DND-41 (cell line): ENCODE results near the gene PPM1F.
"Not testable (repeated sequence)": the region's sequence is repeated elsewhere in the genome, so short reads cannot be mapped to it uniquely, and the experiment has no call there.

ENCODE experiments used
- ATAC-seq: fragments of 200-7000 bp; cut with Tn5 transposase; 3 replicates; pipeline ENCODE4 v1.9.1; 2021; ENCODE audit warnings: low read depth; ENCODE audit not compliant: insufficient read depth
- DNase-seq: peaks from one replicate; pipeline ENCODE4 v3.0.0-alpha.2; 2020
- H2AFZ ChIP-seq: 2 replicates; pipeline ENCODE4 v1.6.0; 2012; ENCODE audit warnings: low read depth, low read length
- H3K27ac ChIP-seq: 2 replicates; pipeline ENCODE4 v1.5.1; 2012; ENCODE audit warnings: low read length, inconsistent platforms
- H3K27me3 ChIP-seq: fragments of 200-600 bp; sonication (generic); 2 replicates; pipeline ENCODE4 v1.6.0; 2012; ENCODE audit warnings: low read length, mild to moderate bottlenecking, inconsistent platforms; ENCODE audit not compliant: insufficient read depth, poor library complexity
- H3K36me3 ChIP-seq: 2 replicates; pipeline ENCODE4 v1.5.1; 2012; ENCODE audit warnings: low read length, inconsistent platforms; ENCODE audit not compliant: insufficient read depth
- H3K4me1 ChIP-seq: 2 replicates; pipeline ENCODE4 v1.5.1; 2012; ENCODE audit warnings: mild to moderate bottlenecking, low read length; ENCODE audit not compliant: insufficient read depth
- H3K4me2 ChIP-seq: 2 replicates; pipeline ENCODE4 v1.6.0; 2012; ENCODE audit warnings: mild to moderate bottlenecking, moderate library complexity, low read length, inconsistent platforms; ENCODE audit not compliant: insufficient read depth
- H3K4me3 ChIP-seq, 2 experiments: fragments of 200-600 bp in 1 of 2; shearing (Covaris generic) in 1 of 2; 2 replicates each; pipeline ENCODE4 v1.5.1; 2012 to 2016; ENCODE audit warnings: inconsistent platforms in 2 of 2, low read length in 2 of 2, mild to moderate bottlenecking in 2 of 2, low read depth in 1 of 2, moderate library complexity in 1 of 2
- H3K79me2 ChIP-seq: 2 replicates; pipeline ENCODE4 v1.6.0; 2012; ENCODE audit warnings: low read length, inconsistent platforms; ENCODE audit not compliant: insufficient read depth
- H3K9ac ChIP-seq: 2 replicates; pipeline ENCODE4 v1.6.0; 2012; ENCODE audit warnings: low read depth, mild to moderate bottlenecking, inconsistent platforms, low read length, moderate library complexity
- H3K9me3 ChIP-seq: 2 replicates; pipeline ENCODE4 v1.5.1; 2012; ENCODE audit warnings: low read length, moderate library complexity, mild to moderate bottlenecking, inconsistent platforms; ENCODE audit not compliant: insufficient read depth, severe bottlenecking
- H4K20me1 ChIP-seq: 2 replicates; pipeline ENCODE4 v1.6.0; 2012; ENCODE audit warnings: low read length; ENCODE audit not compliant: insufficient read depth
- EZH2 ChIP-seq: IDR thresholded peaks from 3 replicates; pipeline ENCODE4 v1.6.1; 2012; ENCODE audit warnings: borderline replicate concordance, low read depth, mild to moderate bottlenecking, moderate library complexity, low read length, inconsistent platforms; ENCODE audit not compliant: severe bottlenecking
- TF ChIP-seq, protein P1 (sequence below): IDR thresholded peaks from 2 replicates; pipeline ENCODE4 v1.5.1; 2012; ENCODE audit warnings: borderline replicate concordance, low read length, moderate library complexity, mild to moderate bottlenecking; ENCODE audit not compliant: poor library complexity, severe bottlenecking; ENCODE audit errors: extremely low read depth

Gene PPM1F

DNA sequence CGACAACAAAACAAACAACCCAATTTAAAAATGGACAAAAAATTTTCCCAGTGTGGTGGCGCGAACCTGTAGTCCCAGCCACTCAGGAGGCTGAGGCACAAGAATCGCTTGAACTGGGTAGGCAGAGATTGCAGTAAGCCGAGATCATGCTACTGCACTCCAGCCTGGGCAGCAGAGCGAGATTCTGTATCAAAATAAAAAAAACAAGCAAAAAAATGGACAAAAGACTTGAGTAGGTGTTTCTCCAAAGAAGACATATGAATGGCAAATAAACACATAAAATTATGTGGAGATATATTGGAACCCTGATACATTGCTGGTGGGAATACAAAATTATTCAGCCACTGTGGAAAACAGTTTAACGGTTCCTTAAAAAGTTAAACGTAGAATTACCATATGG lies 57.8 kb downstream of the PPM1F start:
- ATAC-seq, result no peak

DNA sequence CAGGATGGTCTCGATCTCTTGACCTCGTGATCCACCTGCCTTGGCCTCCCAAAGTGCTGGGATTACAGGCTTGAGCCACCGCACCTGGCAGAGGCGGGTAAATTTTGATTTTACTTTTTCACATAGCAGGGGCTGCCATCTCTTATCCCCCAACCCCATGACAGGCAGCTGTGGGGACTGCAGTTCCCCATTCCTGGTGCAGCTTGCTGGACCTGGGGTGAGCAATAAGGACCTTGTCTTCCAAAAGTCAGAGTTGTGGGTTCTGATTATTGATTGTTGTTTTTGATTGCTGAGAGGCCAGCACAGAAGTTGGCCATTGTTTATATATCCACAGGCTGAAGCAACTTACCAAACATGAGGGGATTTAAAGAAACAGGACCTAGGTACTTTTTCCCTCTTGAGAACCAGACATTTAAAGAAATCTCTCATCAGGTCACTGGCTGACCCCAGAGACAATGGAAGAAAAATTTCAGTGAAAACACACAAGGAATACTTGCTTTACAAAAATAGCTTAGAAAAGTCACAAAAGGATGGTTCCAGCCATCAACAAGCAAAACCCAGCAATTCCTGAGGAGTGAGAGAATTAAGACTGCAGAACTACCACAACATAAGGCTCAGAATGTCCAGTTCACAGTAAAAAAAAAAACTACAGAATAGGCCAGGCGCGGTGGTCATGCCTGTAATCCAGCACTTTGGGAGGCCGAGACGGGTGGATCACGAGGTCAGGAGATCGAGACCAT lies 63.2 kb downstream of the PPM1F start:
- no peak overlapping the region for H3K4me2 ChIP-seq
- no peak overlapping the region for H2AFZ ChIP-seq
- H3K27me3 ChIP-seq, result no peaks in the 10 kb centered on the region
- no peaks in the 10 kb centered on the region for H3K9me3 ChIP-seq
- H3K79me2 ChIP-seq, result no peaks in the 10 kb centered on the region
- H3K4me1 ChIP-seq, result no peaks in the 10 kb centered on the region
- no peak for ATAC-seq
- no peak overlapping the region for H3K27ac ChIP-seq
- no peak overlapping the region for H3K9ac ChIP-seq
- no peak for DNase-seq
- H3K36me3 ChIP-seq, result no peaks in the 10 kb centered on the region
- TF ChIP-seq, protein P1, sequence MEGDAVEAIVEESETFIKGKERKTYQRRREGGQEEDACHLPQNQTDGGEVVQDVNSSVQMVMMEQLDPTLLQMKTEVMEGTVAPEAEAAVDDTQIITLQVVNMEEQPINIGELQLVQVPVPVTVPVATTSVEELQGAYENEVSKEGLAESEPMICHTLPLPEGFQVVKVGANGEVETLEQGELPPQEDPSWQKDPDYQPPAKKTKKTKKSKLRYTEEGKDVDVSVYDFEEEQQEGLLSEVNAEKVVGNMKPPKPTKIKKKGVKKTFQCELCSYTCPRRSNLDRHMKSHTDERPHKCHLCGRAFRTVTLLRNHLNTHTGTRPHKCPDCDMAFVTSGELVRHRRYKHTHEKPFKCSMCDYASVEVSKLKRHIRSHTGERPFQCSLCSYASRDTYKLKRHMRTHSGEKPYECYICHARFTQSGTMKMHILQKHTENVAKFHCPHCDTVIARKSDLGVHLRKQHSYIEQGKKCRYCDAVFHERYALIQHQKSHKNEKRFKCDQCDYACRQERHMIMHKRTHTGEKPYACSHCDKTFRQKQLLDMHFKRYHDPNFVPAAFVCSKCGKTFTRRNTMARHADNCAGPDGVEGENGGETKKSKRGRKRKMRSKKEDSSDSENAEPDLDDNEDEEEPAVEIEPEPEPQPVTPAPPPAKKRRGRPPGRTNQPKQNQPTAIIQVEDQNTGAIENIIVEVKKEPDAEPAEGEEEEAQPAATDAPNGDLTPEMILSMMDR, result no peak
- no peak for TF ChIP-seq EZH2
- no peaks in the 10 kb centered on the region for H4K20me1 ChIP-seq
- no peak overlapping the region for H3K4me3 ChIP-seq

More for the DNA sequence above, 57.8 kb downstream of the PPM1F start:
- no peaks in the 10 kb centered on the region for H3K27me3 ChIP-seq
- H3K4me2 ChIP-seq, result no peak overlapping the region
- no peaks in the 10 kb centered on the region for H3K36me3 ChIP-seq
- no peaks in the 10 kb centered on the region for H4K20me1 ChIP-seq
- DNase-seq, result no peak
- H3K4me1 ChIP-seq, result no peaks in the 10 kb centered on the region
- H3K27ac ChIP-seq, result no peak overlapping the region
- no peak overlapping the region for H2AFZ ChIP-seq
- H3K4me3 ChIP-seq, result no peak overlapping the region
- no peaks in the 10 kb centered on the region for H3K9me3 ChIP-seq
- no peak overlapping the region for H3K9ac ChIP-seq
- no peaks in the 10 kb centered on the region for H3K79me2 ChIP-seq
- no peak for TF ChIP-seq EZH2
- TF ChIP-seq, protein P1, result no peak

DNA sequence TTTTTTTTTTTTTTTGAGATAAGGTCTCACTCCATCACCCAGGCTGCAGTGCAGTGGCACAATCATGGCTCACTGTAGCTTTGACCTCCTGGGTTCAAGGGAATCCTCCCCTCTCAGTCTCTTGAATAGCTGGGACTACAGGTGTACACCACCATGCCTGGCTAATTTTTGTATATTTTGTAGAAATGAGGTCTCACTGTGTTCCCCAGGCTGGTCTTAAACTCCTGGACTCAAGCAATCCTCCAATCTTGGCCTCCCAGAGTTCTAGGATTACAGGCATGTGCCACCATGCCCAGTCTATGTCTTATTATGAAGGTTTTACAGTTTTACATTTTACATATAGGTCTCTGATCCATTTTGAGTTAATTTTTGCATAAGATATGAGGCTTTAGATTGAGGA lies 64.8 kb downstream of the PPM1F start:
- TF ChIP-seq, protein P1, result no peak
- no peak for TF ChIP-seq EZH2
- DNase-seq, result no peak
- no peak overlapping the region for H3K9ac ChIP-seq

DNA sequence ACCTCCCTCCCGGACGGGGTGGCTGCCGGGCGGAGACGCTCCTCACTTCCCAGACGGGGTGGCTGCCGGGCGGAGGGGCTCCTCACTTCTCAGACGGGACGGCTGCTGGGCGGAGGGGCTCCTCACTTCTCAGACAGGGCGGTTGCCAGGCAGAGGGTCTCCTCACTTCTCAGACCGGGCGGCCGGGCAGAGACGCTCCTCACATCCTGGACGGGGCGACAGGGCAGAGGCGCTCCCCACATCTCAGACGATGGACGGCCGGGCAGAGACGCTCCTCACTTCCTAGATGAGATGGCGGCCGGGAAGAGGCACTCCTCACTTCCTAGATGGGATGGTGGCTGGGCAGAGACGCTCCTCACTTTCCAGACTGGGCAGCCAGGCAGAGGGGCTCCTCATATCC lies 68.7 kb downstream of the PPM1F start:
- H3K27me3 ChIP-seq, H3K4me1 ChIP-seq, H3K36me3 ChIP-seq, H3K9ac ChIP-seq, H3K4me3 ChIP-seq, ATAC-seq, H4K20me1 ChIP-seq, H2AFZ ChIP-seq, H3K9me3 ChIP-seq, H3K79me2 ChIP-seq, H3K27ac ChIP-seq, H3K4me2 ChIP-seq, DNase-seq: not testable (repeated sequence)

More for the DNA sequence above, 64.8 kb downstream of the PPM1F start:
- H3K4me2 ChIP-seq, result no peak overlapping the region
- no peaks in the 10 kb centered on the region for H3K27me3 ChIP-seq
- ATAC-seq, result no peak
- H3K4me1 ChIP-seq, result no peaks in the 10 kb centered on the region
- H2AFZ ChIP-seq, result no peak overlapping the region
- no peak overlapping the region for H3K4me3 ChIP-seq
- no peaks in the 10 kb centered on the region for H4K20me1 ChIP-seq
- H3K27ac ChIP-seq, result no peak overlapping the region
- no peaks in the 10 kb centered on the region for H3K36me3 ChIP-seq
- H3K79me2 ChIP-seq, result no peaks in the 10 kb centered on the region
- H3K9me3 ChIP-seq, result no peaks in the 10 kb centered on the region

DNA sequence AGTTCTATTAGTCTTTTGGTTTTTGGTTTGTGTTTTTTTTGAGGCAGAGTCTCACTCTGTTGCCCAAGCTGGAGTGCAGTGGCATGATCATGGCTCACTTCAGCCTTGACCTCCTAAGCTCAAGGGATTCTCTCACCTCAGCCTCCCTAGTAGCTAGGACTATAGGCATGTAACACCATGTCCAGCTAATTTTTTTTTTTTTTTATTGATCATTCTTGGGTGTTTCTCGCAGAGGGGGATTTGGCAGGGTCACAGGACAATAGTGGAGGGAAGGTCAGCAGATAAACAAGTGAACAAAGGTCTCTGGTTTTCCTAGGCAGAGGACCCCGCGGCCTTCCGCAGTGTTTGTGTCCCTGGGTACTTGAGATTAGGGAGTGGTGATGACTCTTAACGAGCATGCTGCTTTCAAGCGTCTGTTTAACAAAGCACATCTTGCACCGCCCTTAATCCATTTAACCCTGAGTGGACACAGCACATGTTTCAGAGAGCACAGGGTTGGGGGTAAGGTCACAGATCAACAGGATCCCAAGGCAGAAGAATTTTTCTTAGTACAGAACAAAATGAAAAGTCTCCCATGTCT lies 69.8 kb downstream of the PPM1F start:
- not testable (repeated sequence) for H3K9me3 ChIP-seq, H3K9ac ChIP-seq, H3K27ac ChIP-seq, H3K27me3 ChIP-seq, H2AFZ ChIP-seq, DNase-seq, H3K4me1 ChIP-seq, H4K20me1 ChIP-seq, H3K79me2 ChIP-seq, H3K36me3 ChIP-seq, H3K4me3 ChIP-seq, H3K4me2 ChIP-seq, ATAC-seq
